HUES6 (cell line): Measurements from ENCODE around the gene EBF3.

Source experiments
- H3K27ac ChIP-seq: 2 replicates; pipeline ENCODE4 v1.7.0; 2013; ENCODE audit warnings: low read depth, mild to moderate bottlenecking, low read length, inconsistent platforms
- H3K27me3 ChIP-seq: 2 replicates; pipeline ENCODE4 v1.6.1; 2013; ENCODE audit warnings: low read length; ENCODE audit not compliant: control insufficient read depth, insufficient read depth
- H3K36me3 ChIP-seq: 2 replicates; pipeline ENCODE4 v1.6.1; 2013; ENCODE audit warnings: low read length; ENCODE audit not compliant: control insufficient read depth, insufficient read depth
- H3K4me1 ChIP-seq: 2 replicates; pipeline ENCODE4 v1.6.1; 2013; ENCODE audit warnings: low read length; ENCODE audit not compliant: control insufficient read depth, insufficient read depth
- H3K4me3 ChIP-seq: 2 replicates; pipeline ENCODE4 v1.5.1; 2013; ENCODE audit warnings: low read depth, low read length
- H3K9ac ChIP-seq: one replicate; pipeline ENCODE4 v1.6.1; 2013; ENCODE audit warnings: mild to moderate bottlenecking, low read length
- H3K9me3 ChIP-seq: 2 replicates; pipeline ENCODE4 v1.6.1; 2013; ENCODE audit warnings: low read depth, low read length; ENCODE audit not compliant: control insufficient read depth, insufficient read depth

Gene EBF3

GRCh38 chr10:129863201-129863663, 100.8 kb downstream of the EBF3 start:
- H3K36me3 ChIP-seq, result no peaks in the 10 kb centered on the region
- no peak overlapping the region for H3K4me3 ChIP-seq
- H3K27ac ChIP-seq, result no peak overlapping the region
- H3K9ac ChIP-seq, result no peak overlapping the region
- no peaks in the 10 kb centered on the region; the same call in 1 of the 2 replicates for H3K27me3 ChIP-seq
- H3K4me1 ChIP-seq, result peaks cover 9% of the 10 kb centered on the region
- H3K9me3 ChIP-seq, result no peaks in the 10 kb centered on the region

- H3K9me3 ChIP-seq, result no peaks in the 10 kb centered on the region
- H3K9ac ChIP-seq, result no peak overlapping the region
- H3K36me3 ChIP-seq, result no peaks in the 10 kb centered on the region
- no peaks in the 10 kb centered on the region; the same call in 1 of the 2 replicates for H3K27me3 ChIP-seq
- no peak overlapping the region for H3K4me3 ChIP-seq
- H3K4me1 ChIP-seq, result peaks cover 6% of the 10 kb centered on the region
- H3K27ac ChIP-seq, result no peak overlapping the region
Observed at GRCh38 chr10:129861776-129862531, 102.1 kb downstream of the EBF3 start.

- no peak overlapping the region for H3K9ac ChIP-seq
- no peak overlapping the region for H3K27ac ChIP-seq
- H3K4me1 ChIP-seq, result peaks cover 6% of the 10 kb centered on the region
- H3K4me3 ChIP-seq, result no peak overlapping the region
- H3K36me3 ChIP-seq, result no peaks in the 10 kb centered on the region
- no peaks in the 10 kb centered on the region; the same call in 1 of the 2 replicates for H3K27me3 ChIP-seq
- H3K9me3 ChIP-seq, result peaks cover 7% of the 10 kb centered on the region
Observed at GRCh38 chr10:129860396-129860795, 103.7 kb downstream of the EBF3 start.

GRCh38 chr10:129859536-129859935, 104.5 kb downstream of the EBF3 start:
- Histone ChIP-seq H3K4me1 (peaks cover 6% of the 10 kb centered on the region), H3K9ac (no peak overlapping the region), H3K9me3 (peaks cover 7% of the 10 kb centered on the region), H3K36me3 (no peaks in the 10 kb centered on the region), H3K27ac (no peak overlapping the region), H3K4me3 (no peak overlapping the region), H3K27me3 (no peaks in the 10 kb centered on the region; the same call in 1 of the 2 replicates)

GRCh38 chr10:129857242-129857960, 106.7 kb downstream of the EBF3 start:
- H3K4me3 ChIP-seq, result no peak overlapping the region
- H3K9me3 ChIP-seq, result peaks cover 7% of the 10 kb centered on the region
- no peak overlapping the region for H3K27ac ChIP-seq
- no peak overlapping the region for H3K9ac ChIP-seq
- H3K4me1 ChIP-seq, result no peaks in the 10 kb centered on the region
- no peaks in the 10 kb centered on the region for H3K27me3 ChIP-seq
- H3K36me3 ChIP-seq, result no peaks in the 10 kb centered on the region

GRCh38 chr10:129855836-129856563, 108.1 kb downstream of the EBF3 start:
- Histone ChIP-seq H3K9ac (no peak overlapping the region), H3K27ac (no peak overlapping the region), H3K4me3 (no peak overlapping the region), H3K4me1 (no peaks in the 10 kb centered on the region), H3K36me3 (no peaks in the 10 kb centered on the region), H3K27me3 (no peaks in the 10 kb centered on the region), H3K9me3 (peaks cover 7% of the 10 kb centered on the region)

- Histone ChIP-seq H3K9me3 (peaks cover 7% of the 10 kb centered on the region), H3K4me3 (no peak overlapping the region), H3K4me1 (no peaks in the 10 kb centered on the region), H3K27me3 (no peaks in the 10 kb centered on the region), H3K9ac (no peak overlapping the region), H3K36me3 (no peaks in the 10 kb centered on the region), H3K27ac (no peak overlapping the region)
Observed at GRCh38 chr10:129854796-129855705, 109.0 kb downstream of the EBF3 start.

- Histone ChIP-seq H3K27me3 (no peaks in the 10 kb centered on the region), H3K9ac (no peak overlapping the region), H3K27ac (no peak overlapping the region), H3K36me3 (no peaks in the 10 kb centered on the region), H3K4me1 (no peaks in the 10 kb centered on the region), H3K9me3 (peaks cover 7% of the 10 kb centered on the region), H3K4me3 (no peak overlapping the region)
Observed at GRCh38 chr10:129854158-129854557, 109.9 kb downstream of the EBF3 start.

- no peak overlapping the region for H3K4me3 ChIP-seq
- no peaks in the 10 kb centered on the region for H3K4me1 ChIP-seq
- no peak overlapping the region for H3K9ac ChIP-seq
- no peak overlapping the region for H3K27ac ChIP-seq
- H3K9me3 ChIP-seq, result peaks cover 7% of the 10 kb centered on the region
- H3K27me3 ChIP-seq, result no peaks in the 10 kb centered on the region
- no peaks in the 10 kb centered on the region for H3K36me3 ChIP-seq
Observed at GRCh38 chr10:129853562-129853903, 110.5 kb downstream of the EBF3 start.

- no peak overlapping the region for H3K4me3 ChIP-seq
- H3K36me3 ChIP-seq, result no peaks in the 10 kb centered on the region
- H3K9ac ChIP-seq, result no peak overlapping the region
- peaks cover 7% of the 10 kb centered on the region for H3K9me3 ChIP-seq
- no peak overlapping the region for H3K27ac ChIP-seq
- no peaks in the 10 kb centered on the region for H3K27me3 ChIP-seq
- no peaks in the 10 kb centered on the region for H3K4me1 ChIP-seq
Observed at GRCh38 chr10:129852829-129853561, 111.1 kb downstream of the EBF3 start.
